AG04449 (cell line): Measurements from ENCODE around the gene TUBB.
"Not testable (repeated sequence)": the region's sequence is repeated elsewhere in the genome, so short reads cannot be mapped to it uniquely, and the experiment has no call there.

Source experiments
- CTCF ChIA-PET: fragments of 350-600 bp; formaldehyde crosslinking; extraction: SDS; loops from one replicate; lab custom pipeline; 2021; ENCODE audit warnings: antibody characterized with exemption; lab: Yijun Ruan, JAX
- POLR2A ChIA-PET: fragments of 400-600, 350-600 bp; formaldehyde crosslinking; extraction: SDS; loops from one replicate; lab custom pipeline; 2020; ENCODE audit warnings: antibody characterized with exemption, inconsistent platforms; lab: Yijun Ruan, JAX
- DNase-seq: peaks from one replicate; pipeline ENCODE4 v3.0.0-alpha.2; 2010; ENCODE audit warnings: low read depth, low spot score
- H3K4me3 ChIP-seq: 2 replicates; pipeline ENCODE4 v1.5.1; 2011; ENCODE audit warnings: low read depth, mild to moderate bottlenecking, control low read depth, low read length
- TF ChIP-seq, protein P1 (sequence below): IDR thresholded peaks from one replicate; pipeline ENCODE4 v1.5.1; 2011; ENCODE audit warnings: mild to moderate bottlenecking, moderate library complexity, low read length, control low read depth, inconsistent platforms; ENCODE audit not compliant: insufficient read depth; ENCODE audit errors: missing control alignments

The TUBB gene

GRCh38 chr6:30716879-30717128, 3.3 kb upstream of the TUBB start:
- no peak for DNase-seq
- TF ChIP-seq, protein P1, sequence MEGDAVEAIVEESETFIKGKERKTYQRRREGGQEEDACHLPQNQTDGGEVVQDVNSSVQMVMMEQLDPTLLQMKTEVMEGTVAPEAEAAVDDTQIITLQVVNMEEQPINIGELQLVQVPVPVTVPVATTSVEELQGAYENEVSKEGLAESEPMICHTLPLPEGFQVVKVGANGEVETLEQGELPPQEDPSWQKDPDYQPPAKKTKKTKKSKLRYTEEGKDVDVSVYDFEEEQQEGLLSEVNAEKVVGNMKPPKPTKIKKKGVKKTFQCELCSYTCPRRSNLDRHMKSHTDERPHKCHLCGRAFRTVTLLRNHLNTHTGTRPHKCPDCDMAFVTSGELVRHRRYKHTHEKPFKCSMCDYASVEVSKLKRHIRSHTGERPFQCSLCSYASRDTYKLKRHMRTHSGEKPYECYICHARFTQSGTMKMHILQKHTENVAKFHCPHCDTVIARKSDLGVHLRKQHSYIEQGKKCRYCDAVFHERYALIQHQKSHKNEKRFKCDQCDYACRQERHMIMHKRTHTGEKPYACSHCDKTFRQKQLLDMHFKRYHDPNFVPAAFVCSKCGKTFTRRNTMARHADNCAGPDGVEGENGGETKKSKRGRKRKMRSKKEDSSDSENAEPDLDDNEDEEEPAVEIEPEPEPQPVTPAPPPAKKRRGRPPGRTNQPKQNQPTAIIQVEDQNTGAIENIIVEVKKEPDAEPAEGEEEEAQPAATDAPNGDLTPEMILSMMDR = no peak
- CTCF ChIA-PET = interaction anchor here (1.0 to 18.8 kb wide), 4 partner anchors 25 to 162 kb away, joined by 4 to 504 read pairs (median 6); partner anchors contain the start of gene DHX16
- POLR2A ChIA-PET = interaction anchor here (0.6 to 1.5 kb wide), 16 partner anchors 10 to 370 kb away, joined by 3 to 10 read pairs (median 4); partner anchors contain the start of genes IER3, MRPS18B and PPP1R10
- peak overlapping the region; percentile 71 for H3K4me3 ChIP-seq

DNA sequence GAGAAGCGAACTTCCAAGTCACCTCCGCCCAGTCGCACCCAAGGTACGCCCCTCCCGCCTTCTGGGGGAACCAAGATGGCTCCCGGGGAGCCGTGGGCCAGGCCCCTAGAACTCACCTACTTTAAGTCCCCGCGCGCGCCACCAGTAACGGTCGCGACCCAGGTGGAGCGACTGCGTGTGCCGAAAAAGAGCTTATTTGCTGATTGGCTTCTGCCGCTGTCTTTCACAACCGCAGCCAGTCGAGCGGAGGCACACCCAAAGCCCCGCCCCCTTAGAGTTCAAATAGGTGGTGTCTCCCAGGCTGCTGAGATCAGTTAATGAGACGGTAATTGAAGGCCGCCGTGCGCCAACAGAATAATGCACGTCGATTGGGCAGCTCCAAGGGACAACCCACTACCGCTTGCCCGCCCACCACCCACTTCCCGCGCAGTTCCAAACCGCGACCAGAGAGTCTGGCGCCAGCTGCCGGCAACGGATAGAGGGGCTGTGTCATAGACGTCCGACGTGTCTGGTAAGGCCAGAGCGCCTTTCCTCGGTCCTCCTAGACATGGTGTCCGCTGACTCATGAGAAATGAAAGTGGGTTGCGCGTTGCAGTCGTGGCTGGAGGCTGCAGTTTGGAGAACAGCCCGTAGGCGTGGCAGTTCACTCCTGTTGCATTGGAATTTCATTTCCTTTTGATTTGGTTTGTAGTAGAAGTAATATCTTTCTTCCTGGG, 2.9 kb upstream of the TUBB start, which contains the start of gene MDC1:
MDC1 (minus strand) TSS at position 153 of the 716 bp plus-strand sequence. CDS start 2,106 bp downstream, outside the sequence.
- TF ChIP-seq, protein P1 = peak; percentile 31
- ChIA-PET CTCF (interaction anchor here (0.7 to 18.8 kb wide), 5 partner anchors 10 to 162 kb away, joined by 3 to 504 read pairs (median 4); partner anchors contain the start of gene DHX16), POLR2A (interaction anchor here (0.6 to 1.5 kb wide), 16 partner anchors 10 to 369 kb away, joined by 3 to 10 read pairs (median 4); partner anchors contain the start of genes IER3, MRPS18B and PPP1R10)
- peak within 1 kb of the TSS; percentile 71 for H3K4me3 ChIP-seq
- peak; percentile 100 for DNase-seq

DNA sequence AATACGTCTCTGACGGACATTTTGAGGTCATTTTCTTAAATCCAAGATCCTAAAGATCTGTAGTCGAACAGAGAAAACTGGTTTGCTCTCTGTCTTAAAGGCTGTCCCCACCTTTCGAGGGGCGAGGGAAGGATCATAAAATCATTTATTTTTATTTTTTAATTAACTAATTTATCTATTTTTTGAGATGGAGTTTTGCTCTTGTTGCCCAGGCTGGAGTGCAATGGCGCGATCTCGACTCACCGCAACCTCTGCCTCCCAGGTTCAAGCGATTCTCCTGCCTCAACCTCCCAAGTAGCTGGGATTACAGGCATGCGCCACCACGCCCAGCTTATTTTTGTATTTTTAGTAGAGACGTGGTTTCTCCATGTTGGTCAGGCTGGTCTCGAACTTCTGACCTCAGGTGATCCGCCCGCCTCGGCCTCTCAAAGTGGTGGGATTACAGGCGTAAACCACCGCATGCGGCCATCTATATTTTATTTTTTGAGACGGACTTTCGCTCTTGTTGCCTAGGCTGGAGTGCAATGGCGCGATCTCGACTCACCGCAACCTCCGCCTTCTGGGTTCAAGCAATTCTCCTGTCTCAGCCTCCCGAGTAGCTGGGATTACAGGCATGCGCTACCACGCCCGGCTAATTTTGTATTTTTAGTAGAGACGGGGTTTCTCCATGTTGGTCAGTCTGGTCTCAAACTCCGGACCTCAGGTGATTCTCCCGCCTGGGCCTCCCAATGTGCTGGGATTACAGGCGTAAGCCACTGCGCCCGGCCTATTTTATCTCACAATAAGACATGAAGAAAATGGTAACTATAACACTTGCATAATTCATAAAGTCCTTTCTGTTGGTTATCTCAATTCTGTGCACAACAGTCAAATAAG, 2.1 kb upstream of the TUBB start:
- POLR2A ChIA-PET = interaction anchor here (0.6 to 1.5 kb wide), 8 partner anchors 16 to 101 kb away, joined by 3 to 10 read pairs (median 4); partner anchors contain the start of genes IER3, MRPS18B and PPP1R10
- CTCF ChIA-PET = interaction anchor here (0.6 to 18.8 kb wide), 5 partner anchors 21 to 196 kb away, joined by 3 to 504 read pairs (median 4); partner anchors contain the start of genes DHX16 and VARS2
- H3K4me3 ChIP-seq = peak overlapping the region; percentile 50
- DNase-seq = not testable (repeated sequence)

DNA sequence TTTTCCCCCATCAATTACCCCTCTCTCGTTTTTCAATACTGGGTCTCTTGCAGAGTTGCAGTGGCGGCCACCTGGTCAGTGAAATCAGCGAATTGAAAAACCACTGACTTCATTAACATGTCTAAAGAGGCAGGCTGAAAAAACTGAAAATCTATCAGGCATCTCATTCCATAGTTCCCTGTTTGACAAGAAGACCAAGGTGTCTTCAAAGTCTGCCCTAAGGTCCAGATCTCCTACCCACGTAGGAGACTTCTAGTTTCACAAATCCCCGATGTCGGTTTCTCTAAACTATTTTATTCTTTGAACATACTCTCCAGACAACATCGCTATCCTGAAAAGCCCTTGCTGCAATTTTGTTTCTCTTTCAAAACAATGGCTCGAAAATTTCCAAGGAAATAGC, 796 bp upstream of the TUBB start:
- no peak for DNase-seq
- peak overlapping the region; percentile 58 for H3K4me3 ChIP-seq
- ChIA-PET CTCF (interaction anchor here (0.7 to 18.8 kb wide), 6 partner anchors 15 to 195 kb away, joined by 3 to 504 read pairs (median 4); partner anchors contain the start of genes DHX16 and VARS2), POLR2A (interaction anchor here (0.7 to 1.2 kb wide), 4 partner anchors 24 to 33 kb away, joined by 3 to 5 read pairs (median 3); partner anchors contain the start of gene NRM)
- TF ChIP-seq, protein P1 = no peak

DNA sequence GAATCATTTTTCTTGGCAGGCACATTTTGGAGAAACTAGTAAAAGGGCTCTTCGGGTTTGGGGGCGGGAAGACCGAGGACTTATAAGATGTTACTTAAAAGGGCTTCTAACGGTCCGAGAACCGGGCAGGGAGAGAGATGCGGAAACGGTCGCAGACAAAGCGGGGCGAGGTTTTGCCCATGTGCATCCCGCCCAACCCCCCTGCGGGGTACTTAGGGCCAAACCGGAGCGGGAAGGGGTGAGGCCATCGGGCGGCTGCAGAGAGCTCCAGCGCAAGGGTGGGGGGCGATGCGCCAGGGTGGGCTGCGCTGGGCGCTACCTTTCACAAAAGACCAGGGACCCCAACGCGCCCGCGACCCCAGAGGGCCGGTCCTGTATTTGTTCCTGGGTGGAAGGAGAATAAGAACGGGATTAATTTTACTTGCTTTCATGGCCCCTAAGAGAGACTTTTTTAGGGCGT, 616 bp downstream of the TUBB start:
- peak overlapping the region; percentile 97 for H3K4me3 ChIP-seq
- CTCF ChIA-PET = interaction anchor here (0.6 to 18.8 kb wide), 9 partner anchors 13 to 367 kb away, joined by 3 to 504 read pairs (median 12); partner anchors contain the start of genes DHX16 and NRM
- DNase-seq = no peak
- POLR2A ChIA-PET = interaction anchor here (0.6 to 3.6 kb wide), 12 partner anchors 15 to 106 kb away, joined by 3 to 20 read pairs (median 5); partner anchors contain the start of genes DHX16, FLOT1, MRPS18B and PPP1R10
- TF ChIP-seq, protein P1 = no peak
